Neural cell (in vitro differentiated cells): Measurements from ENCODE around the gene TMEM185B.

Experiments used
- CTCF ChIP-seq: fragments of 450-650 bp; IDR thresholded peaks from 2 replicates; pipeline ENCODE4 v1.5.1; 2014; ENCODE audit warnings: antibody characterized with exemption, mild to moderate bottlenecking, moderate library complexity; ENCODE audit not compliant: poor library complexity, severe bottlenecking
- EP300 ChIP-seq: fragments of 450-650 bp; conservative IDR thresholded peaks from 2 replicates; pipeline ENCODE4 v1.6.1; 2014; ENCODE audit warnings: antibody characterized with exemption, mild to moderate bottlenecking, moderate library complexity; ENCODE audit not compliant: poor library complexity, severe bottlenecking
- EZH2 ChIP-seq: fragments of 200-600, 300-800 bp; shearing (Covaris generic), sonication (generic); IDR thresholded peaks from 2 replicates; pipeline ENCODE4 v1.6.1; 2014; ENCODE audit warnings: antibody characterized with exemption, low read length, borderline replicate concordance, mild to moderate bottlenecking; ENCODE audit not compliant: insufficient read depth, poor library complexity, severe bottlenecking
- POLR2AphosphoS5 ChIP-seq: IDR thresholded peaks from 2 replicates; pipeline ENCODE4 v1.6.1; 2012

DNA sequence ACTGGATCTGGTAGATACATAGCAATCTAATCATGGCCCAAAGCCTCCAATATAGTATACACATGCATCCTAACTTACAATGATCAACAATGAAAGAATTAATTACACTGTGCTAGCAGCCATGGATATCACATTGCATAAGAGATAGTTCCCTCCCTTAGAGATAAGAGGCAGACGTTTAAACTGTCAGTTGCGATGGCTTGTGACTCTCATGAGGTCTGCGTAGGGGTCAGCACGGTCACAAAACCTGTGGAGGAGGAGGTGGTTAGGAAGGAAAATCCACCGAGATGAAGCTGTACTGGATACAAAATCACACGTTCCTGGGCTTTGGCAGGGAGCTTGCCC lies 28.7 kb upstream of the TMEM185B start:
- TF ChIP-seq EP300, result no peak
- no peak for TF ChIP-seq CTCF
- TF ChIP-seq EZH2, result no peak
- no peak for TF ChIP-seq POLR2AphosphoS5
